HG03097 (cell line): ENCODE measurements around the gene ZZZ3.
"Not testable (repeated sequence)": the region's sequence is repeated elsewhere in the genome, so short reads cannot be mapped to it uniquely, and the experiment has no call there.

Experiments used
- ATAC-seq: cut with Tn5 transposase; IDR thresholded peaks from one replicate; pipeline ENCODE4 v1.9.1; 2021; ENCODE audit not compliant: unreplicated experiment, low FRiP score

ZZZ3 gene

GRCh38 chr1:77682460-77683159, at the start of gene ZZZ3:
Gene ZZZ3, minus strand, starts transcription at chr1:77682658. Its CDS starts 49,304 bp downstream, at chr1:77633354.
- peak; percentile 78 for ATAC-seq

GRCh38 chr1:77732090-77732489, 49.6 kb upstream of the ZZZ3 start:
- no peak for ATAC-seq

GRCh38 chr1:77725706-77726105, 43.2 kb upstream of the ZZZ3 start:
- ATAC-seq = no peak

- ATAC-seq = no peak
Measured at GRCh38 chr1:77718181-77718580, 35.7 kb upstream of the ZZZ3 start.

- ATAC-seq = no peak
Measured at GRCh38 chr1:77716065-77716464, 33.6 kb upstream of the ZZZ3 start.

- no peak for ATAC-seq
Measured at GRCh38 chr1:77709727-77710126, 27.3 kb upstream of the ZZZ3 start.

GRCh38 chr1:77706321-77706720, 23.9 kb upstream of the ZZZ3 start:
- no peak for ATAC-seq

GRCh38 chr1:77704736-77705135, 22.3 kb upstream of the ZZZ3 start:
- ATAC-seq = no peak

- not testable (repeated sequence) for ATAC-seq
Measured at GRCh38 chr1:77699673-77700072, 17.2 kb upstream of the ZZZ3 start.

- no peak for ATAC-seq
Measured at GRCh38 chr1:77697441-77697840, 15.0 kb upstream of the ZZZ3 start.

GRCh38 chr1:77688939-77689338, 6.5 kb upstream of the ZZZ3 start:
- no peak for ATAC-seq

GRCh38 chr1:77687519-77687906, 5.1 kb upstream of the ZZZ3 start:
- no peak for ATAC-seq

GRCh38 chr1:77686796-77687518, 4.5 kb upstream of the ZZZ3 start:
- no peak for ATAC-seq

- ATAC-seq = peak; percentile 81
Measured at GRCh38 chr1:77683160-77684148, 996 bp upstream of the ZZZ3 start.

GRCh38 chr1:77680173-77680572, 2.3 kb downstream of the ZZZ3 start:
- ATAC-seq = no peak

GRCh38 chr1:77678660-77679610, 3.5 kb downstream of the ZZZ3 start:
- no peak for ATAC-seq

GRCh38 chr1:77674807-77675206, 7.7 kb downstream of the ZZZ3 start:
- ATAC-seq = not testable (repeated sequence)

- ATAC-seq = no peak
Measured at GRCh38 chr1:77673716-77674355, 8.6 kb downstream of the ZZZ3 start.

- ATAC-seq = no peak
Measured at GRCh38 chr1:77673030-77673429, 9.4 kb downstream of the ZZZ3 start.
